Activated B cell treated with CpG ODN at 0.5 μM for 24 hours (primary cell): ENCODE results near the gene PRKAA1. TPM values are rescaled to one million over a fixed set of nuclear protein-coding genes. Genes with fewer than 3 reads are reported as not detected.
"Not testable (repeated sequence)": the region's sequence is repeated elsewhere in the genome, so short reads cannot be mapped to it uniquely, and the experiment has no call there.

Source experiments
- ATAC-seq: fragments of 200-7000 bp; cut with Tn5 transposase; one replicate; pipeline ENCODE4 v1.10.0; 2021; ENCODE audit warnings: low read depth, mild to moderate bottlenecking, moderate library complexity
- CTCF ChIA-PET: fragments of 350-600 bp; sonication (Branson Sonifier 250); formaldehyde crosslinking; loops from one replicate; lab custom pipeline; 2021; ENCODE audit warnings: antibody characterized with exemption; lab: Charles Lee
- POLR2A ChIA-PET: fragments of 350-600 bp; sonication (Branson Sonifier 250); formaldehyde crosslinking; loops from one replicate; lab custom pipeline; 2021; ENCODE audit warnings: antibody characterized with exemption; lab: Charles Lee
- DNase-seq: peaks from one replicate; pipeline ENCODE4 v3.0.0; 2022
- H3K27ac Mint-ChIP-seq: one replicate; pipeline ENCODE4 v1.8.0; 2020; ENCODE audit warnings: mixed read lengths
- H3K27me3 Mint-ChIP-seq: one replicate; pipeline ENCODE4 v1.8.0; 2021; ENCODE audit warnings: mixed read lengths
- H3K36me3 Mint-ChIP-seq: one replicate; pipeline ENCODE4 v1.8.0; 2021; ENCODE audit warnings: low read depth, mixed read lengths
- H3K4me1 Mint-ChIP-seq: one replicate; pipeline ENCODE4 v1.8.0; 2021; ENCODE audit warnings: mixed read lengths
- H3K4me3 Mint-ChIP-seq: one replicate; pipeline ENCODE4 v1.8.0; 2020; ENCODE audit warnings: mild to moderate bottlenecking, mixed read lengths
- H3K9me3 Mint-ChIP-seq: one replicate; pipeline ENCODE4 v1.8.0; 2020; ENCODE audit warnings: mixed read lengths
- intact Hi-C: fragments of 100-400 bp; cut with micrococcal nuclease; formaldehyde crosslinking; loops from one replicate; pipeline ENCODE4 v1.15.1; 2024
- total RNA-seq: library from RNA; stranded (reverse); gene quantifications from 2 replicates; pipeline ENCODE4 v1.2.3, GENCODE V29; 2022
- TF ChIP-seq, protein P1 (sequence below): fragments of 200-600 bp; IDR thresholded peaks from one replicate; pipeline ENCODE4 v1.8.0; 2022; ENCODE audit warnings: antibody characterized with exemption, mild to moderate bottlenecking

PRKAA1 gene
- total RNA-seq, 1 donor from 2014 or later, result 69.4 TPM

DNA sequence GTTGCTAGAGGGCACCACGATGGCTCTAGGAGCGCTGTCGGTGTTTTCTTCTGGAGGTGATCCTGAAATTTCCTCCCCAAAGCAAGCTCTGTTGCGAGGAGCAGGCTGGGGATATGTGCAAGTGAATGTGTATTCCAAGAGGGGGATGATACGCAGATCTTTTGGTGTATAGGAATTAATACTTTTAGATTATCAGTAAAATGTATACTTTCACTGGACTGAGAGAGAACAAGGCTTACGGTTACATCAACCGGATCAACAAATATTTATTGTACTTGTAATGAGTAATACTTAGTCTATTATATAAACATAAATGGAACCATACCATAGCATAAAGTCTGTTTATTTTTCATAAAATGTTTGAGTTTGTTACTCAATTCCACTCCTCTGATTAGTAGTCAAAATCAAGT, 632 bp upstream of the PRKAA1 start:
- peak overlapping the region; percentile 89 for H3K27ac Mint-ChIP-seq
- no peaks in the 10 kb centered on the region for H3K27me3 Mint-ChIP-seq
- H3K36me3 Mint-ChIP-seq, result peaks cover 16% of the 10 kb centered on the region
- H3K9me3 Mint-ChIP-seq, result no peaks in the 10 kb centered on the region
- no peak for ATAC-seq
- H3K4me3 Mint-ChIP-seq, result peak overlapping the region; percentile 91
- no peak for DNase-seq
- TF ChIP-seq, protein P1, sequence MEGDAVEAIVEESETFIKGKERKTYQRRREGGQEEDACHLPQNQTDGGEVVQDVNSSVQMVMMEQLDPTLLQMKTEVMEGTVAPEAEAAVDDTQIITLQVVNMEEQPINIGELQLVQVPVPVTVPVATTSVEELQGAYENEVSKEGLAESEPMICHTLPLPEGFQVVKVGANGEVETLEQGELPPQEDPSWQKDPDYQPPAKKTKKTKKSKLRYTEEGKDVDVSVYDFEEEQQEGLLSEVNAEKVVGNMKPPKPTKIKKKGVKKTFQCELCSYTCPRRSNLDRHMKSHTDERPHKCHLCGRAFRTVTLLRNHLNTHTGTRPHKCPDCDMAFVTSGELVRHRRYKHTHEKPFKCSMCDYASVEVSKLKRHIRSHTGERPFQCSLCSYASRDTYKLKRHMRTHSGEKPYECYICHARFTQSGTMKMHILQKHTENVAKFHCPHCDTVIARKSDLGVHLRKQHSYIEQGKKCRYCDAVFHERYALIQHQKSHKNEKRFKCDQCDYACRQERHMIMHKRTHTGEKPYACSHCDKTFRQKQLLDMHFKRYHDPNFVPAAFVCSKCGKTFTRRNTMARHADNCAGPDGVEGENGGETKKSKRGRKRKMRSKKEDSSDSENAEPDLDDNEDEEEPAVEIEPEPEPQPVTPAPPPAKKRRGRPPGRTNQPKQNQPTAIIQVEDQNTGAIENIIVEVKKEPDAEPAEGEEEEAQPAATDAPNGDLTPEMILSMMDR, result no peak
- CTCF ChIA-PET, result interaction anchor here (1.1 kb wide), 1 partner anchor 34 kb away, joined by 4 read pairs; no protein-coding TSS in a partner anchor
- peaks cover 38% of the 10 kb centered on the region for H3K4me1 Mint-ChIP-seq
- POLR2A ChIA-PET, result interaction anchor here (0.6 to 1.3 kb wide), 6 partner anchors 9 to 115 kb away, joined by 3 to 7 read pairs (median 5); partner anchors contain the start of gene CARD6
- intact Hi-C loops, result loop anchor here (1.0 kb wide), 3 partner anchors 36 to 1726 kb away; partner anchors contain the start of genes RPL37 and TTC33

DNA sequence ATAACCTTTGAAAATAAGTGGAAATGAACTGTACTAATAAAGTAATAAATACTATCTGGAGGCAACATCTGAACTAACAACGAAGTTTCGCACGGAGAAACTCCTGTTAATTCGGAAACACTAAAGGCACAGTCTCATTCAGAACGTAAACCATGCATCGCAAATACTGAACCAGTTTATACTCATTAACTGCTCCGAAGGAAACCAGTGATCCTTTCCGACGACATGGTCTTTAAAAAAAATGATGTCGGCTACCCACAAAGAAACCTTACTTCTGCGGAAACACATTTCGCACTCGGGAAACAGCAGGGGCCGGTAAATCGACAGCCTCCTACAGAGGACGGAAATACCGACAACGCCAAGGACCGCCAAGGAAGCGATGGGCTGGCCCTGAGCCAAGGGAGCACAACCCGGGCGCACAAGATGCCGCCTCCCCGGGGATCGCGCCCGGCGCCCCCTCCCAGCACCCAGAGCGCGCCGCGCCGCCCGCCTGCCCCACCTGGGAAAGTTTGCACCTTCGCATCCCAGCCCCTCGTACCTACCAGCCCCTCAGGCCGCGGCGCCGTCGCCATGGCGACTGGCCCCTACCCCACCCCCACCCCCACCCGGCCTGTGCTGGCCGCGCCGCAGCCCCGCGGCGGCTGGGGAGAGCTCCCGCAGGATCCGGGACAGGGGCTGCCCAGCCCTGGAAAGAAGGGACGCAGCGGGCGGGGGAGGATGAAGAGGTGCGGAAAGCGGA, 732 bp downstream of the PRKAA1 start:
- POLR2A ChIA-PET, result interaction anchor here (0.7 to 1.6 kb wide), 7 partner anchors 10 to 1102 kb away, joined by 3 to 6 read pairs (median 3); partner anchors contain the start of gene RPL37
- H3K4me1 Mint-ChIP-seq, result peaks cover 44% of the 10 kb centered on the region

DNA sequence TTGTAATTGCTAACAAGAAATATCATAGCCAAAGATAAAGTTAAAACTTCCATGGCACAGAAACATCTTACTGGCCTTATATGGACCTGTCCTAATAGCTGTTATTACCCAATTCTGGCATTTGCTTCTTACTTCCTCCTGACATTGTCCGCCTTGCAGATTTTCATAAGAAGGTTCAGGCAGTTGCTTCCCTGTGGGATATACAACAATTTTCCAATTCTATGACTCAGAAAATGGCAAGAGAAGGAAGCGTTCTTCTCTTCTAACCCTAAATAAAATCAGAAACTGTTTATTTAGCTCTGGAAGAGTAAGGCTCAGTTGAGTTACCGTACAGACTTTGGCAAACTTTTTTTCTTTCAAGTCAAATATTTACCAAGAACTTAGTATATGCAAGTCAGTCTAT, 1.7 kb downstream of the PRKAA1 start:
- no peaks in the 10 kb centered on the region for H3K27me3 Mint-ChIP-seq
- peak overlapping the region; percentile 6 for H3K27ac Mint-ChIP-seq
- DNase-seq (no peak), ATAC-seq (no peak)
- peak overlapping the region; percentile 91 for H3K4me3 Mint-ChIP-seq
- TF ChIP-seq, protein P1, result no peak
- peaks cover 46% of the 10 kb centered on the region for H3K4me1 Mint-ChIP-seq
- ChIA-PET CTCF (no interaction called here), POLR2A (interaction anchor here (0.7 to 1.6 kb wide), 4 partner anchors 9 to 1847 kb away, joined by 3 to 6 read pairs (median 3); partner anchors contain the start of gene RPL37)
- H3K36me3 Mint-ChIP-seq, result peaks cover 16% of the 10 kb centered on the region
- intact Hi-C loops, result loop anchor here (2.0 kb wide), 1 partner anchor 116 kb away; no protein-coding TSS in a partner anchor
- H3K9me3 Mint-ChIP-seq, result no peaks in the 10 kb centered on the region

More for the DNA sequence above, 732 bp downstream of the PRKAA1 start:
- TF ChIP-seq, protein P1, result no peak
- Mint-ChIP-seq H3K9me3 (no peaks in the 10 kb centered on the region), H3K36me3 (peaks cover 16% of the 10 kb centered on the region), H3K4me3 (peak overlapping the region; percentile 91), H3K27me3 (no peaks in the 10 kb centered on the region), H3K27ac (peak overlapping the region; percentile 93)
- peak; percentile 22 for ATAC-seq
- peak; percentile 66 for DNase-seq
- CTCF ChIA-PET, result interaction anchor here (0.5 kb wide), 1 partner anchor 318 kb away, joined by 4 read pairs; no protein-coding TSS in a partner anchor
- intact Hi-C loops, result loop anchor here (1.0 to 2.0 kb wide), 5 partner anchors 8 to 1724 kb away; partner anchors contain the start of genes RPL37 and TTC33

DNA sequence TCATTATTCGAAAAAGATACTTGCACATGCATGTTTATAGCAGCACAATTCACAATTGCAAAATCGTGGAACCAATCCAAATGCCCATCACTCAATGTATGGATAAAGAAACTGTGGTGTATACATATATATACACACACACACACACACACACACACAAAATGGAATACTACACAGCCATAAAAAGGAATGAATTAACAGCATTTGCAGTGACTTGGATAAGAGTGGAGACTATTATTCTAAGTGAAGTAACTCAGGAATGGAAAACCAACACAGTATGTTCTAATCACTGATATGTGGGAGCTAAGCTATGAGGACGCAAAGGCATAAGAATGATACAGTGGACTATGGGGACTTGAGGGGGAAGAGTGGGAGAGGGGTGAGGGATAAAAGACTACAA, 3.3 kb downstream of the PRKAA1 start:
- H3K27ac Mint-ChIP-seq, POLR2A ChIA-PET: not testable (repeated sequence)
- H3K4me1 Mint-ChIP-seq, result peaks cover 54% of the 10 kb centered on the region

DNA sequence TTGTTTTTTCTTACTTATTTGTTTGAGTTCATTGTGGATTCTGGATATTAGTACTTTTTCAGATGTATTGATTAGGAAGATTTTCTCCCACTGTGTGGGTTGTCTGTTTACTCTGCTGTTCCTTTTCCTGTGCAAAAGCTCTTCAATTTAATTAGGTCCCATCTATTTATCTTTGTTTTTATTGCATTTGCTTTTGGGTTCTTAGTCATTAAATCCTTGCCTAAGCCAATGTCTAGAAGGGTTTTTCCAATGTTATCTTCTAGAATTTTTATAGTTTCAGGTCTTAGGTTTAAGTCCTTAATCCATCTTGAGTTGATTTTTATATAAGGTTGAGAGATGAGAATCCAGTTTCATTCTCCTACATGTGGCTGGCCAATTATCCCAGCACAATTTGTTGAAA, 3.8 kb downstream of the PRKAA1 start:
- peaks cover 54% of the 10 kb centered on the region for H3K4me1 Mint-ChIP-seq
- H3K9me3 Mint-ChIP-seq, H3K27me3 Mint-ChIP-seq, CTCF ChIA-PET, intact Hi-C loops, POLR2A ChIA-PET, H3K4me3 Mint-ChIP-seq, ATAC-seq, H3K27ac Mint-ChIP-seq, DNase-seq: not testable (repeated sequence)
- peaks cover 16% of the 10 kb centered on the region for H3K36me3 Mint-ChIP-seq

More for the DNA sequence above, 3.3 kb downstream of the PRKAA1 start:
- DNase-seq, H3K4me3 Mint-ChIP-seq, H3K27me3 Mint-ChIP-seq, CTCF ChIA-PET, ATAC-seq, intact Hi-C loops, H3K9me3 Mint-ChIP-seq: not testable (repeated sequence)
- peaks cover 16% of the 10 kb centered on the region for H3K36me3 Mint-ChIP-seq

DNA sequence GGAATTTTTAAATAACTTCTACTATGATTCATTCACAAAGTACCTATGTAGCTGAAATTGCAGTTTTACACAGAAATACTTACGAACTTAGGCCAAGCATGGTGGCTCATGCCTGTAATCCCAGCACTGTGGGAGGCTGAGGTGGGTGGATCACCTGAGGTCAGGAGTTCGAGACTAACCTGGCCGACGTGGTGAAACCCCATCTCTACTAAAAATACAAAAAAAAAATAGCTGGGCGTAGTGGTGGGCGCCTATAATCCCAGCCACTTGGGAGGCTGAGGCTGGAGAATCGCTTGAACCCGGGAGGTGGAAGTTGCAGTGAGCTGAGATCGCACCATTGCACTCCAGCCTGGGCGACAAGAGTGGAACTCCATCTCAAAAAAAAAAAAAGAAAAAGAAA, 5.5 kb downstream of the PRKAA1 start:
- POLR2A ChIA-PET, DNase-seq, H3K27ac Mint-ChIP-seq, H3K9me3 Mint-ChIP-seq, ATAC-seq, CTCF ChIA-PET, H3K27me3 Mint-ChIP-seq, intact Hi-C loops, H3K4me3 Mint-ChIP-seq: not testable (repeated sequence)
- peaks cover 30% of the 10 kb centered on the region for H3K36me3 Mint-ChIP-seq
- H3K4me1 Mint-ChIP-seq, result peaks cover 55% of the 10 kb centered on the region
